Head of caudate nucleus (tissue), 42 donors: ENCODE results near the gene PNMA6E.

ENCODE experiments used
- DNase-seq, 42 donors: peaks; one replicate each; pipeline versions ENCODE4 v3.0.0 to v3.0.0-alpha.2; 2020 to 2021; ENCODE audit warnings: mixed read lengths in 7 of 42
- intact Hi-C: fragments of 100-400 bp; cut with DNase I; formaldehyde crosslinking; loops from one replicate; pipeline ENCODE4 v1.15.0; 2022

The PNMA6E gene

DNA sequence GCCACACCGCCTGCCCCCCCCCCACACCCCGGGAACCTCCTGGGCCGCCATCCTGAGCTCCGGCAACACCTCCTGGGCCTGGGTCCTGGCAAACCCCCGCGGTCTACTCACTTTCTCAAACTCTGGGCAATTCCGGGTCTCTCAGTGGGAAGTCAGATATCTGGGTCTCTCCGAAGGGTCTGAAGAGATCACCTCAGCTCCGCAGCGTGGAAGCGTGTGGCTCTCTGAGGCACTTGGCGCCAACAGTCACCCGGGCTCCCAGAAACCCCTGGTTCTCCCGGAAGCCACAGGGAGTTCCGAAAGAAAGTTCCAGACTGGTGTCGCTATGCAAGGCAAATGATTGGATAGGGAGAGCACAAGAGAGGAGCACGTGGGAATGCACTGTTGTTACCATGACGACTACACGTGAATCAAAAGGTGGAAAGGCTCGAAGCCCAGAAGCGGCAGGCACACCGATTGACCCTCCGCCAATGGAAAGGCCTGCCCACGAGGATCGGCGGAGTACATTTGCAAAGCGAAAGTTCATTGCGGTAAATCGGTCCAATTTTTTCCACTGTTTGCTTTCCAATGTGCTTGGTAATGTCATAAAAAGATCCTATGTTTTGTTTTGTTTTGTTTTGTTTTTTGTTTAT, at the start of gene PNMA6E:
TSS of gene PNMA6E (minus strand) at position 218 of the 632 bp plus-strand sequence. CDS start 2,501 bp downstream, outside the sequence.
- intact Hi-C loops = no loop called here
- DNase-seq = peak in 1 of 42 donors; percentile 22

DNA sequence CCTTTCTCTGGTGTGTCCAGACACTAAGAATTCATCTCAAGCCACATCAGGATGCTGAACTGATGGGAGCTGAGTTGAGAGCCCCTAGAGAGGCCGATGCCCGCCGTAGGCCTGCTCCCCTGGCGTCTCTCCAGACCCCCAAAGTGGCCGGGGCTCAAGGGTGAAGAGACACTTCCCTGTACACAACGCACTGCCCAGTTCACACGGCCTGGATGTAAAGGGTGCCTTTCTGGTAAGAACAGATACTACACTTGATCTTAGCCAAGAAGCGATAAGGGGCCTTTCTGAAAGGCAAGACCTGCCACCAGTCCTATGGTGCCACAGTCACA, 49.8 kb upstream of the PNMA6E start:
- intact Hi-C loops = no loop called here
- no peak for DNase-seq

DNA sequence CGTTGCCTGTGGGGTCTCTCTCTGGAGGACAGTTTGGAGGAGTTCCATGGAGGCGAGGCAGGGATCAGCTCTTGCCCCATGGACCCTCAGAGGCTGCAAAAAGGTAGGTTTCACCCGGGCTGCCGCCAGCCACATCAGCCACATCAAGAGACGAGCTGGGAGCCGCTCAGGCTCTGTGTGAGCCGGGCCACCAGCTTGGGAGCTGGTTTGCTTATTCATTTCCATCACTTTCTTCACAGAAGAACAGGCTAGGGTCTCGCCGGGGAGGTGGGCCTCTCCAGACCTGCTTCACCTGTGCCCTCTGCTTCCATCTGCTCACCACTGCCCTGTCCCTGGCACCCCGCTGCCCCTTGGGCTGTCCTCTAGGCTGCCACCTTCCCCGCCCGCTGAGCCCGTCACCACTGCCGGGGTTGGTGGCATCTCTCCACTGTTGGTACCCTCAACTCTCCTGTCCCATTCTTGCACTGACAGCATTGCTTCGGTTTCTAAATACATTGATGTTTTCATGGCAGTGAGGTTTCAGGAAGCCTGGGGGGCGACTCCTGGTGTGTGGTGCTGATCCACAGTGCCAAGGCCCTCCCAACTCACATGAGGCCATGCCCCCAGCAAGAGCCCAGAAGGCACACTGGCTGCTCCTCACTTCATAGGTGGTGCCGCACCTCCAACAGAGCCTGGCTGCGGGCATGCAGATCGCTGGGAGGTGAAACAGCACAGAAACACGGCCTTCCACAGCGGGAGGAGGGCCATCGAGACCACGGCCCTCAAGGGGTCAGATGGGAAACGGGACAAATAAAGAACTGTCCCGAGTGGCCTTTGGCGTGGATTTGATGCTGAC, 49.2 kb upstream of the PNMA6E start:
- peak in 1 of 42 donors; percentile 4 for DNase-seq
- intact Hi-C loops = no loop called here

DNA sequence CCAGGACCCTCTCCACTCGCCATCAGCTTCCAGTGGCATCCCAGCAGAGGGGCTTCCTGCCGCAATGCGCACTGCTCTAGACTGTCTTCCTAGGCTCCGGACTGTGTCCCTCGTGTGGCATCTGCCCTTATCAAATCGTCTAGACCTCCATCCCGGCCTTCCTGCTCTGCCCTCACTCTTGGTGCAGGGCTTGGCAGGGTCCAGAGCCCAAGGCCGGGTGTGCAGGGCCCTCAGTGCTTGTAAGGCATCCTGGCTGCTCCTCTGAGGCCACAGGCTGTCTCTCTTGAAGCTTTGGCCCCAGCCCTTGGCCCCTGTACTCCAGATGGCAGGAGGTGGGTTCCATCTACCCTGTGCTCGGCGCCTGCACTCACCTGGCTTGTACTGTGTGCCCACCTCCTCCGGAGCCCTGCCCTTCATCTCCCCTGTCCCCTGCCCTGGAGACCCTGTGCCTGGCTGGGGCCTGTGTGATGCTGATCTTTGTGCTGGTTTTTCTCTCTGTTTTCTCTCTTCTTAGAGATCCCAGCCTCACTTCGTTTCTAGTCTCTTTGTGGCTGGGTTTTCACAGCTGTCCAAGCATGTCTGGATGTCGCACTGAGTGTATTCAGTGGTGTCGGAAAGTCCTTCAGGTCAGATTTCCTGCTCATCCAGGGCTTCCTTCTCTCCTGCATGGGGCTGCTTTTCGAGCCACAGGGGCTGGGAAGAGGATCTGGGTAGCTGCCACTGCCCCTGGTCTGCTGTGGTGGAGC, 48.4 kb upstream of the PNMA6E start:
- DNase-seq = peak in 1 of 42 donors; percentile 20
- intact Hi-C loops = no loop called here

DNA sequence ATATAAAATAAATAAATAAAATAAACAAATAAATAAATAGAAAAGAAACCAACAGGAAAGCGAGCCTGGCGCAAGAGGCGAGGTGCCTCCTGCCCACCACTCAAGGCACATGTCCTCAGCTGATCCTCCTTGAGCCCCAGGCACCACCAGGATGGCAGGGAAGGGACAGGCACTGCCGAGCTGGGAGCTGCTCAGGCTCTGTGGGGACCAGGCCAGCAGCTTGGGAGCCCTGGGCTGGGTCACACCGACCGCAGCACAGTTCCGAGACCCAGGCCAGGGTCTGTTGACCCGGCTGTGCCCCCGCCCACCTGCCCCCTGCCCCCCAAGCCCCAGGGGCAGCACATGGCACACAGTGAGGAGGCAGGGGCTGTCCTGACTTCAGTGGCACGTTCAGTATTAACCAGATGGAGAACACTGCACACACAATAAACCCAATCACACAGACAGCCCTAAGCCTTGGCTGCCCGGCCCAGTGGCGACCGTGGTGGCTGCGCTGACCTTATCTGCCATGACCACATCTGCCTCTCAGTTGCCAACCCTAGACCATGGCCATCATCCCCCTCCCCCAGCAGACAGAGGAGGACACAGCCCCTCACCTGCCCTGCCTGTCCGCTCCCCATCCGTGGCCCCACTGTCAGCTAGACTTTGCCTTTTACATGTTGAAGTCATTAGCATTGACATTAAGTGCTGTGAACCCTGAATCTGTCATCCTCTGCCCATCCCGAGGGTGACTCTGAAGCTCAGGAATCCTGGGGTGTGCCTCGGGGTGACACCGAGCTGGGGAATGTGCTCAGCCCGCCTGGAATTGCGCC, 47.6 kb upstream of the PNMA6E start:
- peak in 1 of 42 donors; percentile 10 for DNase-seq
- intact Hi-C loops = no loop called here

DNA sequence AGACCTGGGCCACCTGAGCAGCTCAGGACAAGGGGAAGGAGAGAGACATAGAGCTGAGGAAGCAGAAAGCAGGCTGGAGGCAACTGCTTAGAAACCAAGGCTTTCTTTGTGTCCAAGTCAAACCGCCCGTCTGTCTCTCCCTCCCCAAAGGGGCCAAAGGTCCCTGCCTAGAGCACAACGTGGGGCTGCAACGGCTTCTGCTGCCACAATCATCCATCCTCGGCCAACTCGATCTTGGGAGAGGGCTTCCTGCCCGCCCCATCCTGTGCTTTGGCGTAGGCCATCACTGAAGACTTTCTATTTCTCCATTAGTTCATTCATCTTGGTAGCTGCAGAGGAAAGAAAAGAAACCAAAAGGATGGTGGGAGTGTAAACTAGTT, 46.4 kb upstream of the PNMA6E start:
- intact Hi-C loops = no loop called here
- no peak for DNase-seq

DNA sequence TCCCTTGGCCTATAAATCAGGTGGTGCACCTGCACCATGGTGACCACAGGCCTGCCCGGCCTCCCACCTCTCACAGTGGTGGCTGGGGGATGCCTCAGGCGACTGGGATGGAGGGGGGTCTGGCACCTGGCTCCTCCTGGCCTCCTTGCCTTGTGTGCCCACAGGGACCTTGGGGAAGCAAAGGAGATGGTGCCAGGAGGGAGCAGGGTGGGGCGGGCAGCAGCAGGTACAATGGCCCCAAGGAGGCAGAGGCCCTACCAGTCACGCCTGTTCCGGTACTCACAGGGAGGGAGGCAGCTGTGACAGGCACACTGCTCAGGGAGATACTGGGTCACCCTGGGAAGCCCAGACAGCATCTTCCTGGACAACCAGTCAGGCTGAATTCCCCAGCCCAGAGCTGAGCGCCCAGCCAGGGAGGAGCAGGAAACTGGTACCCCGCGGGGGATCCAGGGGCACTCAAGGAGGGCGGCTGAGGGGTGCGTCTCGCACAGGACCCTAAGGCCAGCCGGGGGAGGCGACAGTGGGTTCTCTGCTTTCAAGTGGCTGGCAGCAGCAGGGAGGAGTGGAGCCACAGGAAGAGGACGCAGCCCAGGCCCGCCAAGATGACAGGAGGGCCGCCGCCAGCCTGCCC, 45.9 kb upstream of the PNMA6E start:
- intact Hi-C loops = no loop called here
- DNase-seq = no peak

DNA sequence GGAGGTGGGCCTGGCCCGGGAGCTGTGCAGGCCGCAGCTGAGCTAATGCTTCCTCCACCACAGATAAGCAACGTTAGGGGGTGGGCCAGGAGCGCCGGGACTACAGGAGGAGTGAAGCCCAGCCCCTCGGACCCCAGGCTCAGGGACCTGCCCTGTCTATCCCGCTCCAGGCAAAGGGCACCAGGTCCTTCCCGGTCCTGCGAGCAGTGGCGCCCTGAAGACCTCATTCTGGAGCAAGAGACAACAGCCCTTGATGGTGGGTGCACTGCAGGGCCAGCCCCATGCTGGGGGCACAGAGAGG, 45.4 kb upstream of the PNMA6E start:
- no peak for DNase-seq
- intact Hi-C loops = no loop called here

DNA sequence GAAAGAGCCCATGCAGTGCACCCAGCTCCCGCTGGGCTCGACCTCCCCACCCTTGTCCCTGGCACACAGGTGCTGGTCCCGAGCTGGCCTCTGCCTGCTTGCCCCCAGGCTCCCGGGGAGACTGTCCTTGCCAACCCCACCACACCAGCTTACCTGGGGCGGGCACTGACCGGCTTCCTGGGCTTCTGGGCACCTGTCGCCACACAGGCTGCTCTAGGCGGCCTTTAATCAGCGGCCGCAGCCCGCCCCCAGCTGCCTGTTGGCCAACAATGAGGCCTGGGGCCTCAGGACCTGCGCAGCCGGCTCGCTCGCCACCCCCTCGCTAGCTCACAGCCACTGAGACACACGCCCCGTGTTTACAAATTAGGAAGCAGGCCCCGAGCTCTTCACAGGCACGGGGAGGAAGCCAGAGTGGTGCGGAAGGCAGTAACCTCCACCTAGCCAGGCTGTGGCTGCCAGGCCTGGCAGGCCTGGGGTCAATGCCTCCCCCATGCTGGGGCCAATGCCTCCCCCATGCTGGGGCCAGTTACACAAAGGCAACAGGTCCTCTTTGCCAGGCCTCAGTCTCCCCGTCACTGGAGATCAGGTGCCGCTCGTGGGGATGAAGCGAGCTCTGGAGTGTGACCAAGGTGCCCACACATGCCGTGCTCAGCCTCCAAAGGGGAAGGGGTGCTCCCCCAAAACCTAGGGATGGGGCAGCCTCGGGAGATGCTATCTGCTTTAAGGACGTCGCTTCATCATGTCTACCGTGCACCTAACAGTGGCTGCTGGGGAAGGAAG, 44.9 kb upstream of the PNMA6E start, which contains the start of gene TREX2:
TSS of gene TREX2 (minus strand) at position 201 of the 780 bp plus-strand sequence. CDS start 626 bp downstream, outside the sequence.
- intact Hi-C loops = no loop called here

DNA sequence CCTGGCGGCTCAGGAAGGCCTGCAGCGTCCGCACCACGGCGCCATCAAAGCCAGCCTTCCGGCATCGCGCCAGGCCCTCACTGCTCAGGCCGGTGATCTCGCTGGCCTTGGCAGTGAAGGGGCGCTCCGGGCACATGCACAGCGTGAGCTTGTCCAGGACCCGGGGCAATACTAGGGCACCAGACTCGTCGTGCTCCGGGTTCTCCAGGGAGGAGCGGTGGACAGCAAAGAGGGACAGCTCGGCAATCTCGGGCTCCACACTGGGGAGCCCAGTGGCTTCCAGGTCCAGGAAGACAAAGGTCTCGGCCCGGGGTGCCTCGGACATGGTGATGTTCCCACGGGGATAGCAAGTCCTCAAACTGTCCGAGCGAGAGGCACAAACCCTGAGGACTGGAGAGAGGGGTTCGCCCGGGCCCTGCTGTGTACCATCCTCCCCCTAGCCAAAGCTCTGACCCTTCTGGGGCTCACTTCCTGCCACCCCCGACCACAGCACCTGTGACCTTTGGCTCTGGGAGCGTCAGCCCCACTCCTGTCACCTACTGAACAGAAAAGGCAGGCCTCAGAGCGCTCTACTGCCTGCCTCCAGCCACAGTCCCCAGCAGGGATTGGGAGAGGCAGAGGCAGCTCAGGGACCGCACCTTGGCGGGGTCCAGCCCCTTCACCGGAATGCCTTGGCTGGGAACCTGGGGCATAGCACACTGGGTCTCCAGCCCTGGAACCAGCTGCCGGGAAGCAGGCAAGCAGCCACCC, 44.1 kb upstream of the PNMA6E start:
- intact Hi-C loops = no loop called here
- DNase-seq = no peak

More for the DNA sequence above, 44.9 kb upstream of the PNMA6E start, which contains the start of gene TREX2:
- no peak for DNase-seq

DNA sequence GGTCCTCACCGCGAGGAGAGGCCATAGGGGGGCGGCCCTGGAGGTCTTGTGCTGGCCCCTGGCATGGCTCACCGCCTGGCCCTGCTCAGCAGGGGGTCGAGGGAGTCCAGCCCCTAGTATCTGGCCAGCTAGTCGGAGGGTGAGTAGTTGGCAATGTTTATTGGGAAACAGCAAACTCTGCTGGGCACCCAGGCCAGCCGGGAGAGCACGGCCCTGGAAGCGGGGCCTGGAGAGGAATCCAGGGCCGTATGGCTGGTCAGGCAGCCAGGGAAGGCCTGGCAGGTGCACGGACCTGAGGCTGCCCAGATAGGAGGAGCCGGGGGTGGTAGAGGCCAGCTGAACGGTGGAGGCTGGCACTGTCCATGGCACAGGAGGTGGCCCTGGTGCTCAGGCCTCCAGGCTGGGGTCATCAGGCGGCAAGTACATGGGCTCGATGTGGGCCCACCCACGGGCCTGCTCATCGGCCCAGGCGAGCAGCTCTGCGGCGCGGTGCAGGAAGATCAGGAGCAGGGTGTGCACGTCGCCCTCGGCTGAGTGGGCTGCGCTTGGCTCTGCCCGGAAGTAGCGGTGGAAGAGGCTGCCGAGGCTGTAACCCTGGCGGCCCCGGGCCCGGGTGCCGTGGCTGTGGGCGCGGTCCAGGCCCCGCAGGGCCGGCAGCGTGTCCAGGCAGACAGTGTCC, 43.3 kb upstream of the PNMA6E start:
- intact Hi-C loops = no loop called here
- no peak for DNase-seq

DNA sequence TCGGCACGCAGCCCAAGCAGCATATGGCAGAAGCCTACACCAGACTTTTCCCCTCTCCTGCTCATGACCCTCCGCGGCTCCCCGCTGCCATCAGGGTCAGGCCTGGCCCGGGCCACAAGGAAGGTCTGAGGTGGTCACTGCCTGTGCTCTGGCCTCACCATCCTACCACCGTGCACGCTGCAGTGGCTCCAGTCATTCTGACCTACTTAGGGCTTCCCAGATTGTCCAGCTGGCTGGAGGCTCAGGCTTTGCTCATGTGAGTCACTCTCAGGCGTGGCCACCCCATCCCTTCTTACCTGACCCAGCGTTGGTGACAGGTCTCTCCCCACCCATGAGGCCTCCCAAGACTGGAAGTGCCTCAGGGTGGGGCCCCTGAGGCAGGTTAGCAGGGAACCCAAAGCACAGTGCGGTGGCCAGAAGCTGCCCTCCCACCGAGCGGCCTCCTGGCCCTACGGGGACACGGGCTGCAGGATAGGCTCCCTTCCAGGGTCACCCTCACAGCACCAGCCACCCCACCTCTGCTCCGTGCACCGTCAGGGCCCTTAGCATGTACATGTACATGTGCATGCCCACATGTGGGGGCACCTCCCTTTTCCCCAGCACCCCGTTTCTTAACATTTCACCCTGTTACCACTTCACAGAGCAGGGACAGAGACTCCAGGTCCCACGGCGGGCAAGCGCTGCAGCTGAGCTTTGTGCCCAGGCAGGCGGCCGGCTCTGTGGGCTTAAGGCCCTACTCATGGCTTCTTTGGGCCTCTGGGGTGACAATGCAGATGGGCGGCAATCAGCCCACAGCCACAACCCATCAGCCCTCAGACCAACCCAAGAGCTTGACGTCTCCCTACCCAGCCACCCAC, 42.6 kb upstream of the PNMA6E start:
- intact Hi-C loops = no loop called here
- no peak for DNase-seq

DNA sequence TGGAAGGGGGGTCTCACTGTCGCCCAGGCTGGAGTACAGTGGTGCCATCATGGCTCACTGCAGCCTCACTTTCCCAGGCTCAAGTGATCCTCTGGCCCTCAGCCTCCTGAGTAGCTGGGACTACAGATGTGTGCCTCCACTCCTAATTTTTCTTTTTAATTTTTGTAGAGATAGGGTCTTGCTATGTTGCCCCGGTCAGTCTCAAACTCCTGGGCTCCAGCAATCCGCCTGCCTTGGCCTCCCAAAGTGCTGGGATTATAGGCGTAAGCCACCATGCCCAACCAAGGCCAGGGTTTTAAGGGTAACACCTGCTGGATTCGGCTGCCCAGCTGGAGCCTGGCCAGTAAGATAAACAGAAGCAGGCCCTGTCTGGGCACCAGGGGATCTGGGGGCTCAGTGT, 41.3 kb upstream of the PNMA6E start:
- intact Hi-C loops = no loop called here
- peak in 1 of 42 donors; percentile 13 for DNase-seq

DNA sequence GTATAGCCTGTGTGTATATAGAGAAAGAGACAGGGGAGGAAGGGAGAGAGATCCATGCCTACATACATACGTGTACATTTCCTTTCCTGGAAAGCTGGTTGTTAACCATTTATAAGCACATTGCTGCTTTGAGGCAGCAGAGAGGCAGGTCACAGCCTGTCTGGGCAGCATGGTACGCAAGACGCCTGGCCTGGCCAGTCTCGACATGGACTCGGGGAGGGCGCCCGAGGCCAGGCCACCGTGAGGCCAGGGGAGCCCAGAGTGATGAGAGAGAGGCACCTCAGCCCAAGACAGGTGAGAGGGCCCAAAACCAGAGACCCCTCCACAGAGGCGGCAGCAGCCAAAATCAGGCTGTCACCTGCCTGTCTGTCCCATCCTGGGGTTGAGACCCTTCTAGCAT, 40.8 kb upstream of the PNMA6E start:
- intact Hi-C loops = no loop called here

DNA sequence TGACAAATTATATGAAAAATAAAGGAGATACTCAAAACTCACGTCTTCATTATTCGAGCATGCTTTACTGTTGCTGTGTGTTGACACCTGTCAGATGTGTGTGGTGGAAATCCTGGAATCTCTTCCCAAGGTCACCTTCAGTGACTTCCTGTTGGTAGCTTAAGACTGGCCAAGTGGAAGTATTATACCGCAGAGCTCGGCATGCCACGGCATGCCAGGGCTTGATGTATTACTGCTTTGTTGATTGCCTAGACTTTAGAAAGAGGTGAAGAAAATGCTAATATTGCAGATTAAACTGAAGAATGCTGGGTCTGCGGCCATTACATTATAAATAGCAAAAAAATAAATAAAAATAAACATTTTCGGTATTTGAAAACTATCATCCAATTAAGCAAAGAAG, 40.1 kb upstream of the PNMA6E start:
- DNase-seq = no peak
- intact Hi-C loops = no loop called here

More for the DNA sequence above, 40.8 kb upstream of the PNMA6E start:
- no peak for DNase-seq
